UCSD-AML1 (cell line): ENCODE measurements around the gene SH3YL1.
A peak's percentile ranks its signal among the peaks of the same experiment; 100 is the strongest.

Experiments used
- DNase-seq: peaks from one replicate; lab custom pipeline; 2025; ENCODE audit not compliant: unreplicated experiment; lab: John Stamatoyannopoulos, UW

SH3YL1 gene

GRCh38 chr2:184695-185094 is 79.1 kb downstream of the SH3YL1 start:
- no peak for DNase-seq

GRCh38 chr2:182509-183122 is 81.2 kb downstream of the SH3YL1 start:
- DNase-seq, result no peak

- no peak for DNase-seq
Observed at GRCh38 chr2:180311-180710, 83.5 kb downstream of the SH3YL1 start.

- no peak for DNase-seq
Observed at GRCh38 chr2:179886-180285, 83.9 kb downstream of the SH3YL1 start.

GRCh38 chr2:177733-178132 is 86.1 kb downstream of the SH3YL1 start:
- no peak for DNase-seq

GRCh38 chr2:176917-177316 is 86.9 kb downstream of the SH3YL1 start:
- DNase-seq, result no peak

- DNase-seq, result no peak
Observed at GRCh38 chr2:175880-176820, 87.7 kb downstream of the SH3YL1 start.

GRCh38 chr2:175161-175786 is 88.6 kb downstream of the SH3YL1 start:
- DNase-seq, result no peak

GRCh38 chr2:172120-172519 is 91.7 kb downstream of the SH3YL1 start:
- peak; percentile 17 for DNase-seq

GRCh38 chr2:169741-170140 is 94.1 kb downstream of the SH3YL1 start:
- DNase-seq, result no peak
